Measurements from ENCODE around the gene RARG.

DNA sequence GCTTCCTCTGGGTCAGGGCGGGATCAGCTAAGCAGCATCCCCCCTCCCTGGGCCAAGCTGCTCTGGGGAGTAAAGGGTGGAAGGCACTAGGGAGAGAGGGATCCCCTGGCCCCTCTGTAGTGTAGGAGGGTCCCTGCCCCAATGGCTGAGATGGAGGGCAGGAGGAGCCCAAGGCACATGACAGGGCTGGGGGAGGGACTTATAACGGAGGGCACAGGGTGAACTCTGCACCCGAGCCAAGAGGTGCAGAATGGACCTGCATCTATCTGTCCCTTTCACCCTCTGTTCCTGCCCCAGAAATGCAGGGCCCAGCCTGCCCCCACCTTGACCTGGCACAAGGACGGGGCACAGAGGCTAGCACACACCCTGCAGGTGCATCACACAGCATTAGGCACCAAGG, 21.2 kb downstream of the RARG start:
- TF ChIP-seq, protein P1, sequence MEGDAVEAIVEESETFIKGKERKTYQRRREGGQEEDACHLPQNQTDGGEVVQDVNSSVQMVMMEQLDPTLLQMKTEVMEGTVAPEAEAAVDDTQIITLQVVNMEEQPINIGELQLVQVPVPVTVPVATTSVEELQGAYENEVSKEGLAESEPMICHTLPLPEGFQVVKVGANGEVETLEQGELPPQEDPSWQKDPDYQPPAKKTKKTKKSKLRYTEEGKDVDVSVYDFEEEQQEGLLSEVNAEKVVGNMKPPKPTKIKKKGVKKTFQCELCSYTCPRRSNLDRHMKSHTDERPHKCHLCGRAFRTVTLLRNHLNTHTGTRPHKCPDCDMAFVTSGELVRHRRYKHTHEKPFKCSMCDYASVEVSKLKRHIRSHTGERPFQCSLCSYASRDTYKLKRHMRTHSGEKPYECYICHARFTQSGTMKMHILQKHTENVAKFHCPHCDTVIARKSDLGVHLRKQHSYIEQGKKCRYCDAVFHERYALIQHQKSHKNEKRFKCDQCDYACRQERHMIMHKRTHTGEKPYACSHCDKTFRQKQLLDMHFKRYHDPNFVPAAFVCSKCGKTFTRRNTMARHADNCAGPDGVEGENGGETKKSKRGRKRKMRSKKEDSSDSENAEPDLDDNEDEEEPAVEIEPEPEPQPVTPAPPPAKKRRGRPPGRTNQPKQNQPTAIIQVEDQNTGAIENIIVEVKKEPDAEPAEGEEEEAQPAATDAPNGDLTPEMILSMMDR (IDR thresholded peaks at IDR 0.05), result no peak
- no peak for TF ChIP-seq EZH2 (IDR thresholded peaks at IDR 0.05; ENCODE audit: borderline replicate concordance, insufficient read depth, low read depth, low read length, poor library complexity, severe bottlenecking)

Data from B cell (primary cell).